ENCODE results near the gene TMEM270. TPM values are rescaled to one million over a fixed set of nuclear protein-coding genes. Genes with fewer than 3 reads are reported as not detected.

TMEM270 gene
- total and polyA plus RNA-seq, 7 donors: 0.39 TPM; not detected in 6

DNA sequence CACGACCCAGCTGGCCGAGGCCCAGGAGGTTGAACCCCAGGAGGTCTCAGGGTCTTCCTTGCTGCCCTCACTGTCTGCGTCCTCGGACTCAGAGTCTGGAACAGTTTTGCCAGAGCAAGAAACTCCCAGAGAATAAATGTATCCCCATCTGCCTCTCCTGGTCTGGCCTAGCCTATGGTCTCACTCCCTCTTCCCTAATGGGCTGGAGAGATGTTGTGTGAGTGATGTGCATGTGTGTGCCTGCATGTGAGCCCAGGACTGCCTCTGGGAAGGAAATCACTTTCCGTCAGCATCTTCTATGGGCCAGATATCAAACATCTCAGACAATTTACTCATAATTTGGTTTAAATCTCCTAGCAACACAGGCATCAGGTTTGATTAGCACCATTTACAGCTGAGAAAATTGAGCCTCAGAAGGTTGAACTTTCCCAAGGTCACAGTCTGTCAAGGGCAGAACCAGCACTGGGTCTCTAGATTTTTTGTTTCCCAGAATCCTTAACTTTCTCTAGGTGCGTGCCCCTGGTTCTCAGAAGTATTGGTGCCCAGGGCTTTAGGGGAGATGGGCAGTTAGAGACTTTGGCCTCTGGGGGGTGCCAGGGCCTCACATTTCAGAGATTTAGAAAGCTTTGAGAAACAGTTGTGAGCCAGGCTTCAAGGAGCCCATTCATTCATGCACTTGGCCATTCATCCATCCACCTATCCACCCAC lies 4.9 kb downstream of the TMEM270 start:
- Histone ChIP-seq H3K27ac (no peak overlapping the region), H3K27me3 (no peaks in the 10 kb centered on the region), H3K4me1 (peaks cover 0 to 25% (median 19%) of the 10 kb centered on the region in 4 donors), H3K36me3 (no peaks in the 10 kb centered on the region), H3K4me3 (no peak overlapping the region), H3K9me3 (no peaks in the 10 kb centered on the region)
- intact Hi-C loops (cut with DNase I): loop anchor here (2.0 to 10.0 kb wide), 2 partner anchors 161 to 299 kb away; no protein-coding TSS in a partner anchor
- DNase-seq: no peak
- 73 to 82% methylated on average over 6 of the region's 6 CpGs for WGBS, 2 donors
- TF ChIP-seq POLR2A (IDR thresholded peaks at IDR 0.05): no peak
- TF ChIP-seq, protein P1, sequence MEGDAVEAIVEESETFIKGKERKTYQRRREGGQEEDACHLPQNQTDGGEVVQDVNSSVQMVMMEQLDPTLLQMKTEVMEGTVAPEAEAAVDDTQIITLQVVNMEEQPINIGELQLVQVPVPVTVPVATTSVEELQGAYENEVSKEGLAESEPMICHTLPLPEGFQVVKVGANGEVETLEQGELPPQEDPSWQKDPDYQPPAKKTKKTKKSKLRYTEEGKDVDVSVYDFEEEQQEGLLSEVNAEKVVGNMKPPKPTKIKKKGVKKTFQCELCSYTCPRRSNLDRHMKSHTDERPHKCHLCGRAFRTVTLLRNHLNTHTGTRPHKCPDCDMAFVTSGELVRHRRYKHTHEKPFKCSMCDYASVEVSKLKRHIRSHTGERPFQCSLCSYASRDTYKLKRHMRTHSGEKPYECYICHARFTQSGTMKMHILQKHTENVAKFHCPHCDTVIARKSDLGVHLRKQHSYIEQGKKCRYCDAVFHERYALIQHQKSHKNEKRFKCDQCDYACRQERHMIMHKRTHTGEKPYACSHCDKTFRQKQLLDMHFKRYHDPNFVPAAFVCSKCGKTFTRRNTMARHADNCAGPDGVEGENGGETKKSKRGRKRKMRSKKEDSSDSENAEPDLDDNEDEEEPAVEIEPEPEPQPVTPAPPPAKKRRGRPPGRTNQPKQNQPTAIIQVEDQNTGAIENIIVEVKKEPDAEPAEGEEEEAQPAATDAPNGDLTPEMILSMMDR (IDR thresholded peaks at IDR 0.05): peak; percentile 23 to 68 (median 61)
- TF ChIP-seq POLR2AphosphoS5 (IDR thresholded peaks at IDR 0.05): no peak
- no peak for TF ChIP-seq EP300 (IDR thresholded peaks at IDR 0.05)

DNA sequence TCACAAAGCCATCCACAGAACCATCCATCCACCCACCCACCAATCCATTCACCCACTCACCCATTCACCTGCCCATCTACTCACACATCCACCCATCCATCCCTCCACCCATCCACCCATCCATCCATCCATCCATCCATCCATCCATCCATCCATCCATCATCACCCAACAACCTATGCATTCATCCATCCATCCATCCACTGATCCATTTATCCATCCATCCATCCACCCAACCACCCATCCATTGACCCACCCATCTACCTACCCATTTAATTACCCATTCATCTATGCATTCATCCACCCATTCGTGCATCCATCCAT lies 5.4 kb downstream of the TMEM270 start:
- intact Hi-C loops (cut with DNase I): loop anchor here (2.0 to 10.0 kb wide), 2 partner anchors 160 to 298 kb away; no protein-coding TSS in a partner anchor
- TF ChIP-seq POLR2A (IDR thresholded peaks at IDR 0.05): no peak
- TF ChIP-seq, protein P1 (IDR thresholded peaks at IDR 0.05): peak in 1 of 4 experiments; percentile 0
- H3K27ac ChIP-seq: no peak overlapping the region
- no peaks in the 10 kb centered on the region for H3K36me3 ChIP-seq
- H3K4me3 ChIP-seq: no peak overlapping the region
- no peak for DNase-seq
- 85 to 89% methylated on average over 1 of the region's 1 CpG for WGBS, 2 donors
- H3K9me3 ChIP-seq: no peaks in the 10 kb centered on the region
- H3K27me3 ChIP-seq: no peaks in the 10 kb centered on the region
- peaks cover 0 to 30% (median 20%) of the 10 kb centered on the region in 4 donors for H3K4me1 ChIP-seq

DNA sequence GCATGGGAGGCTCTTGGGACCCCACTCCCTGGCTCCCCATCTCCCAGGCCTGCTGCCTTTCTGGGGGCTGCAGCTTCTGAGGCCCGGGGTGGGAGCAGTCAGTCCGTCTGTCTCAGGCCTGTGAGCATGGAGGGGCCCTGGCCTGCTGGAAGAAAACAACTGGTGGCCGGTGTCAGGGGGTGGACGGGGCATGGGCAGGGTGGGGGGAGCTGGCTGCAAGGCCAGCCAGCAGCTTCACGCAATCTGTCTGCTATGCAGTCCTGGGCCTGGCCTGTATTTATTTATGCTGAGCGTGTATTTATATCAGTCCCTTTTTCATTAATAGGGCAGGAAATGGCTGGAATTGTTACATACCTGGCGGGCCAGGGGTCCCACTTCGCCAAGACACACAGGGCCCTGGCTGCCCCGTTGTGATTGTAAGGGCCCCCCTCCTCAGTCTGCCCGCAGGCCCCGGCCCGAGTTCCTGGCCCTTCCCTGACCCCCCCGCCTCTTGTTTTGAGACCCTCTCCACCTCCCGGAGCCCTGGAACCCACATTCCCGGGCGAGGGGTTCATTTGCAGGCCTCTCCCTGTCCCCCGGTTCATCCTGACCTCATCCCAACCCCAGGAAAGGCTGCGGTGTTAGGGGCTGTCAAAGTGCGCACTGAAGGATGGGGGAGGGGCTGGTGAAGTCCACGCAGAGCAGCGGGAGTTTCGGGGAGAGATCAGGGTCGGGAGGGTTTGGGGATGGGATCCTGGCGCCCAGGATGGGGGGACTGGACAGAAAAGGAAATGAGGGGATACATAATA lies 8.2 kb downstream of the TMEM270 start:
- Histone ChIP-seq H3K36me3 (no peaks in the 10 kb centered on the region), H3K4me1 (peaks cover 0 to 32% (median 24%) of the 10 kb centered on the region in 4 donors), H3K4me3 (no peak overlapping the region), H3K9me3 (no peaks in the 10 kb centered on the region), H3K27ac (peak overlapping the region; percentile 5 to 67 (median 48)), H3K27me3 (no peaks in the 10 kb centered on the region)
- no peak for DNase-seq
- no peak for TF ChIP-seq POLR2AphosphoS5 (IDR thresholded peaks at IDR 0.05)
- TF ChIP-seq, protein P1 (IDR thresholded peaks at IDR 0.05): no peak
- TF ChIP-seq EP300 (IDR thresholded peaks at IDR 0.05): no peak
- TF ChIP-seq POLR2A (IDR thresholded peaks at IDR 0.05): no peak
- WGBS, 2 donors: 69 to 77% methylated on average over 24 of the region's 24 CpGs
- intact Hi-C loops (cut with DNase I): loop anchor here (10.0 kb wide), 1 partner anchor 296 kb away; no protein-coding TSS in a partner anchor

DNA sequence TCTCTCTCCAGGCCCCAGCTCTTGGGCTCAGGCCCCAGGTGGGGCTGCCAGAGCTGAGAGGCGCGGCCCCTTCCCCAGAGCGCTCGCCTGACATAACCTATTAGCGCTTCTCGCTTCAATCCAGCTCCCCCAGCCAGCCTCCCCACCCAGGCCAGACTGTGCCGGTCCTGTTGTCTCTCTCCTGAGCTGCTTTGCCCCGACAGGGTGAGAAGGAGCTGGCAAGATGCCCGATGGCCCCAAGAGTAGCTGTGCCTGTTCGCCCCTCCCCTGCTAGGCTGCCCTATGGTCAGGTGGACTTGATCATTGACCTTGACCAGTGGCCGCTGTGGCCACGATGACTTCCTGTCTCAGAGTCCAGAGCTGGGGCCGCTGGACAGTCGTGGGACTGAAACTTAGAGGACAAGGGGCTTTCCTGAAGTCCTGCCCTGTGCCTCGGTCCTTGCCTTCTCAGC lies 9.1 kb downstream of the TMEM270 start:
- Histone ChIP-seq H3K36me3 (no peaks in the 10 kb centered on the region), H3K4me3 (no peak overlapping the region), H3K27ac (peak overlapping the region; percentile 5 to 67 (median 48)), H3K4me1 (peaks cover 0 to 32% (median 24%) of the 10 kb centered on the region in 4 donors), H3K27me3 (no peaks in the 10 kb centered on the region), H3K9me3 (no peaks in the 10 kb centered on the region)
- 69 to 76% methylated on average over 15 of the region's 15 CpGs for WGBS, 2 donors
- TF ChIP-seq, protein P1 (IDR thresholded peaks at IDR 0.05): no peak
- no peak for TF ChIP-seq POLR2A (IDR thresholded peaks at IDR 0.05)
- intact Hi-C loops (cut with DNase I): no loop called here
- peak; percentile 73 for DNase-seq

Data from sigmoid colon (tissue), 7 donors.